HG03066 (cell line): Measurements from ENCODE around the gene PLEKHN1.

Experiments used
- ATAC-seq: cut with Tn5 transposase; IDR thresholded peaks from one replicate; pipeline ENCODE4 v1.9.1; 2021; ENCODE audit warnings: low read depth; ENCODE audit not compliant: unreplicated experiment

Gene PLEKHN1

DNA sequence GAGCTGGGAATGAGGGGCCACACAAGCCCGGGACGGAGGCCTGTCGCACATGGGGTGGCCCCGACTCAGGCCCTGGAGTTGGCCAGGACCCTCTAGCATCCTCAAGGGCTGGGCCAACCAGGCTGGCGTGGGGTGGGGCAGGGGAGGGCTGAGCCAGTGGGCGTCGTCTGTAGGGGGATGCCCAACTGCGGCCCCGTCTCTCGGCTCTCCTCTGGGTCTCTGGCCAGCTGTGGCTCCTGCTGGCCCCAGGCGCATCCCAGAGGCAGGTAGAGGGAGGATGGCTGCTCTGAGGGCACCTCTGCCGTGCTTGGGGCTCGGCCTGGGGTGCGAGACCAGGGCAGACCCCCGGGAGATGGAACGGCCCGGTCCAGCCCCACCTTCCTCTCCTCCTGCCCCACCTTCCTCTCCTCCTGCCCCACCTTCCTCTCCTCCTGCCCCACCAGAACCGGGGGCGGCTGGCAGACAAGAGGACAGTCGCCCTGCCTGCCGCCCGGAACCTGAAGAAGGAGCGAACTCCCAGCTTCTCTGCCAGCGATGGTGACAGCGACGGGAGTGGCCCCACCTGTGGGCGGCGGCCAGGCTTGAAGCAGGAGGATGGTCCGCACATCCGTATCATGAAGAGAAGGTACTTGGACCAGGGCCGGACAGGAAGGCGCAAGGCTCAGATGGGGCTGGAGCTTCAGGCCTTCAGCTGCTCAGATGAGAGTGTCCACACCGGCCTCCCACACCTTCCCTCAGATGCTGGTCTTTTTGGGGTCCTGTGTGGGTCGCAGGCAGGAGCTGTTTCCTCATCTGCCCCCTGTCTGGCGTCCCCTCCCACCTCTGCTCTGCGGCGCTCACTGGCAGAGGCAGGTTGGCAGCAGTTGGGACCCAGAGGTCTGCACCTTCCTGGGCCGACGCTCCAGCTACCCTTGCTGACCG, 36.3 kb upstream of the PLEKHN1 start:
- ATAC-seq: no peak

- no peak for ATAC-seq
These were observed 35.6 kb upstream of the PLEKHN1 start for GRCh38 chr1:930633-931138.

DNA sequence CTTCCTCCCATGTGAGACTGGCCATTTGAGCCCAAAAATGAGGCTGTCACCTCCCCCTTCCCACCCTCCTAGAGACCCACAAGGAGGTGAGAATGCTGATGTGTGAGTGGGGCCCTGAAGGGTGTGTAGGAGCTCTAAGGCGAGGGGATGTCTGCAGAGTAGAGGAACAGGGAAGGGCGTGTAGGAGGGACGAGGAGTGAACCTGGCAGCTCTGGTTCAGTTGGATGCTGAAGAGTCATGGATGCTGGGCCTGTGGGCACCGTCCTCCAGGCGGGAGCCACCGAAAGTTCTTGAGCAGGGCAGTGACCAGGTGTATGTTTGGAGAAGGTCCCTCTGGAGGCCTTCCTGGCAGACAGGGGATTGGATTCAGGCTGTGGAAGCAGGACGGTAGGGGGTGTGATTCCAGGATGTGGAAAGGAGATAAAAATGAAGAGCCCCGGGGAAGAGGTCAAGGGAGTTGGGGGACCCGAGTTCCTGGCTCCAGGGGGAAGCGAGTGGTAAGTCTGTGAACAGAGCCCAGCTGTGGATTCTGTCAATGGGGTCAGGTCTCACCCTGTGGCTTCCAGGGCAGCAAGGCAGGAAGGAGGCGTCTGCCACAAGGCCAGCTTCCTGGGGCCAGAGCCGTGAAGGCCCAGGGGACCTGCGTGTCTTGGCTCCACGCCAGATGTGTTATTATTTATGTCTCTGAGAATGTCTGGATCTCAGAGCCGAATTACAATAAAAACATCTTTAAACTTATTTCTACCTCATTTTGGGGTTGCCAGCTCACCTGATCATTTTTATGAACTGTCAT, 34.7 kb upstream of the PLEKHN1 start:
- ATAC-seq: no peak

GRCh38 chr1:932173-932510, 34.1 kb upstream of the PLEKHN1 start:
- no peak for ATAC-seq

DNA sequence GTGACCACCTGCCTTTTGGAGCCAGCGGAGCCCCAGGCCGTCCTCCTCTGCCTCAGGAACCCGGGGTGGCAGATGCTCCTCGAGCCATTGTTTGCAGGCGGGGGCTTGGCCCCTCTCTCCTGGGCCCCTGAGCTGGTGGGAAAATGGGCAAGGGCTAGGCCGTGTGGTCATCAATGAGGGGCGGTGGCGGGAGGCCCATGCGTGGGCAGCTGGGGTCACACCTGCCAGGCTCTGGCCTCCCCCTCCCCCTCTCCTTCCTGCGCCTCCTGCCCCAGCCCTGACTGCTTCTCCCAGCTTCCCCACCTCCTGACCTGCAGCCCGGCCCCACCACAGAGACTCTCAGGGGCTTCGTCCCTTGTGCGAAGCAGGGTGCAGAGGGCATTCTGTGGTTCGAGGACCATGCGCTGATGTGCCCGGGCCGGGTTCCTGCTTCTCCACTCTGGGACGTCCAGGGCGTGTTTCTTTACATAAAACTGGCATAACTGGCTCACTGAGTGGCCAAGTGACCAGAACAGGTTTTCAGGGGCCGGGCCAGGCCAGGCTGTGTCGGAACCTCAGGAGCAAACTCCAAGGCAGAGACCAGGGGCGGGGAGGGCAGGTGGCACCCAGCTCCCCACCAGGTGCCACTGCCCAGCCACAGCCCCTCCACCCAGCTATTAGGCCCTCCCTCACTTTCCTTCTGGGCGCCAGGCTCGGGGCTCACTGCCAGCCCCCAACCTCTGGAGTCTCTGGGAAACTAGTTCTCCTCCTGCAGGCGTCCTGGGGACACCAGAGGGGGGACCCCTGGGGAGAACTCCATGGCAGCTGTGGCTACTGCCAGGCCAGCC, 33.3 kb upstream of the PLEKHN1 start:
- ATAC-seq: no peak

GRCh38 chr1:933603-933940, 32.7 kb upstream of the PLEKHN1 start:
- ATAC-seq: no peak

- no peak for ATAC-seq
These were observed 31.1 kb upstream of the PLEKHN1 start for GRCh38 chr1:934991-935750.

DNA sequence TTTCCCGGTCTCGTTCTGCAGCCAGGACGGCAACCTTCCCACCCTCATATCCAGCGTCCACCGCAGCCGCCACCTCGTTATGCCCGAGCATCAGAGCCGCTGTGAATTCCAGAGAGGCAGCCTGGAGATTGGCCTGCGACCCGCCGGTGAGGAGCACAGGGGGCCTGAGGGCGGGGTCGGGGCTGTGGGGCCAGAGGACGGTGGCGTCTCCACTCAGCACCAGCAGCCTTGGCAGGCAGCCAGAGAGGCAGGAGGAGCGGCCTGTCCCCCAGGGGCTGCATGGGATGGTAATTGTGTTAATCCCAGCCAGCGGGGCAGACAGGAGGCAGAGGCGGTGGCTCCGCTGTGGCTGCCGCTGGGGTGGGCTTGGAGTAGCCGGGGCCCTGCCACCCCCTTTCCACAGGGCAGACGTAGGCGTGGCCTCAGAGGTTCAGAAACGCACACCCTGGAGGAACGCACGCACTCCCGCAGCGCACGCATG, 30.5 kb upstream of the PLEKHN1 start:
- ATAC-seq: no peak

- ATAC-seq: no peak
These were observed 29.7 kb upstream of the PLEKHN1 start for GRCh38 chr1:936348-937264.

GRCh38 chr1:937521-937920, 28.8 kb upstream of the PLEKHN1 start:
- no peak for ATAC-seq

DNA sequence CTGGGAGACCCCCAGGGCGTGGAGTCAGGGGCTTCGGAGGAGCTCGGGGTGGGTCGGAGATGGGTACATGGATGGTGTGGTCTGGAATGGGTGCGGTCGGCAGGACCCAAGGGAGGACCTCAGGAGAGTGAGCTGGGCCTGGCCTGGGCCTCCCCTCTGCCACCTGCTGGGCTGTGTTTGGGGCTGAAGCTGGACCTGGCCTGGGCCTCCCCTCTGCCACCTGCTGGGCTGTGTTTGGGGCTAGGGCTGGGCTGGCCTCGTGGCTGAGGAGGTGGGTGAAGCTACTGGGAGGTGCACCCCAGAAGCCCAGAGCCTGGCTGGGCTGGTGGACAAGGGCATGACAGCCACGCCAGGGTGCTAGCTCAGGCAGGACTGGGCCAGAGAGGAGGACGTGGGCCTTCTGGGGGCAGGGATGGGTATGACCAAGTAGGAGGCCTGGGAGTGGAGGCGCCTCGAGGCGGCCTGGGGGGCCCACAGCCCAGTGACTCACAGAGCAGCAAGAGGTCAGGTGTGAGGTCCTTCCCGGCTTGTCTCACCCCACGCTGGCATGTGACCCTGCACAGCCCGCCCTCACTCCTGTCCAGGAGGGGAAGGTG, 28.1 kb upstream of the PLEKHN1 start:
- ATAC-seq: no peak

DNA sequence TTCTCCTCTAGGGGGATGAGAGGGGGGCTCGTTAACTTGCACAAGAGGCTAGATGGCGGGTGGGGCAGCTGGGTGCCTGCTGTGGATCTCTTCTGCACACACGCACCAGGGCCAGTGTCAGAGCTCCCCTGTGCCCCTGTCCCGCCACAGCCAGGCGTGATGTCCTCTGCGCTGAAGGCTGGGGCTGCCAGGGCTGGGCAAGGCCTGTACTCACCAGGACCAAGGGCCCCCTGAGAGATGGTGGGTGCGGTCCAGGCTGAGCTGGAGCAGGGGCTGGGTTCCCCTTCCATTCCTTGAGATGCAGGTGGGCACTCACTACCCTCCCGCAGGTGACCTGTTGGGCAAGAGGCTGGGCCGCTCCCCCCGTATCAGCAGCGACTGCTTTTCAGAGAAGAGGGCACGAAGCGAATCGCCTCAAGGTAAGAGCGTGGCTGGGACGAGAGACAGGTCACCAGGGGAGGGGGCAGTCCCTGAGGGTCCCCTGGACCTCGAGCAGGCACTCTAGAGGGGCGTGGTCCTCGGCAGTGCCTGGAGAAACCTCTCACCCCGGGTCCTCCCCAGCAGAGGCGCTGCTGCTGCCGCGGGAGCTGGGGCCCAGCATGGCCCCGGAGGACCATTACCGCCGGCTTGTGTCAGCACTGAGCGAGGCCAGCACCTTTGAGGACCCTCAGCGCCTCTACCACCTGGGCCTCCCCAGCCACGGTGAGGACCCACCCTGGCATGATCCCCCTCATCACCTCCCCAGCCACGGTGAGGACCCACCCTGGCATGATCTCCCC, 27.4 kb upstream of the PLEKHN1 start:
- no peak for ATAC-seq

GRCh38 chr1:939511-940106, 26.7 kb upstream of the PLEKHN1 start:
- no peak for ATAC-seq

GRCh38 chr1:940107-941014, 25.9 kb upstream of the PLEKHN1 start:
- no peak for ATAC-seq

DNA sequence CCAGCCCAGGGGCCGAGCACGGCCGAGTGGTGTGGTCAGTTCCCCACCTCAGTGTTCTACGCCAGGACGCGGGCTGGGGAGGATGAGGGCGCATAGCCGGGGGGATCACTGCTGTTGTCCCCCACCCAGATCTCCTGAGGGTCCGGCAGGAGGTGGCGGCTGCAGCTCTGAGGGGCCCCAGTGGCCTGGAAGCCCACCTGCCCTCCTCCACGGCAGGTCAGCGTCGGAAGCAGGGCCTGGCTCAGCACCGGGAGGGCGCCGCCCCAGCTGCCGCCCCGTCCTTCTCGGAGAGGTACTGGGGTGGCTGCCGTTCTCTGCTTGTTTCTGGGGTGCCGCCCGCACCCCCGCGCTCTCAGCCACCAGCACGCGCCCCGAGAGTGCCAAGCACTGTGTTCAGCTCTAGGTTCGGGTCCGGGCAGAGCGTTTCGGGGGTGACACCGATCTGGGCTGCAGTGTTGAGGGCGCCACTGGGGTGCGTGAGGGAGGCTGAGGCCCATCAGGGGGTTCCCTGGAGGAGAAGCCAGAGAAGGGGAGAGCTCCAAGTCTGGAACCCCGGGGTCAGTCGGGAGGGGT, 25.2 kb upstream of the PLEKHN1 start:
- ATAC-seq: no peak
